Stimulated activated CD8-positive, alpha-beta memory T cell treated with anti-CD3 and anti-CD28 coated beads, Interleukin-15, amount 100 ng/mL, for 4 hours (primary cell): ENCODE results near the gene GPC6.

Source experiments
- DNase-seq, 2 donors: peaks; one replicate each; pipeline ENCODE4 v3.0.0-alpha.2; 2020; ENCODE audit warnings: low read depth in 2 of 2

The GPC6 gene

GRCh38 chr13:93268327-93269028 lies 41.9 kb downstream of the GPC6 start:
- DNase-seq: no peak

GRCh38 chr13:93270769-93271742 lies 44.4 kb downstream of the GPC6 start:
- no peak for DNase-seq

GRCh38 chr13:93279982-93280381 lies 53.4 kb downstream of the GPC6 start:
- no peak for DNase-seq

- no peak for DNase-seq
Measured at GRCh38 chr13:93280688-93281087, 54.1 kb downstream of the GPC6 start.

- DNase-seq: no peak
Measured at GRCh38 chr13:93283255-93283654, 56.6 kb downstream of the GPC6 start.

GRCh38 chr13:93284064-93284463 lies 57.5 kb downstream of the GPC6 start:
- DNase-seq: no peak

- no peak for DNase-seq
Measured at GRCh38 chr13:93286047-93286446, 59.4 kb downstream of the GPC6 start.

- DNase-seq: no peak
Measured at GRCh38 chr13:93289053-93289452, 62.4 kb downstream of the GPC6 start.

GRCh38 chr13:93289842-93290241 lies 63.2 kb downstream of the GPC6 start:
- no peak for DNase-seq

- DNase-seq: no peak
Measured at GRCh38 chr13:93290503-93290902, 63.9 kb downstream of the GPC6 start.

- no peak for DNase-seq
Measured at GRCh38 chr13:93292366-93292765, 65.8 kb downstream of the GPC6 start.

GRCh38 chr13:93293710-93294109 lies 67.1 kb downstream of the GPC6 start:
- DNase-seq: no peak

GRCh38 chr13:93296584-93296983 lies 70.0 kb downstream of the GPC6 start:
- no peak for DNase-seq

GRCh38 chr13:93298713-93299112 lies 72.1 kb downstream of the GPC6 start:
- no peak for DNase-seq

- no peak for DNase-seq
Measured at GRCh38 chr13:93304134-93304533, 77.5 kb downstream of the GPC6 start.

GRCh38 chr13:93304868-93305613 lies 78.4 kb downstream of the GPC6 start:
- no peak for DNase-seq

GRCh38 chr13:93305886-93306285 lies 79.3 kb downstream of the GPC6 start:
- no peak for DNase-seq

- no peak for DNase-seq
Measured at GRCh38 chr13:93307136-93307535, 80.5 kb downstream of the GPC6 start.

GRCh38 chr13:93307651-93308050 lies 81.0 kb downstream of the GPC6 start:
- DNase-seq: no peak

GRCh38 chr13:93309886-93310523 lies 83.4 kb downstream of the GPC6 start:
- no peak for DNase-seq

- no peak for DNase-seq
Measured at GRCh38 chr13:93316841-93317240, 90.2 kb downstream of the GPC6 start.
